NCI-H2029 (cell line): ENCODE data around the gene SOAT1.
"Not testable (repeated sequence)": the region's sequence is repeated elsewhere in the genome, so short reads cannot be mapped to it uniquely, and the experiment has no call there.

ENCODE experiments used
- DNase-seq: peaks from one replicate; lab custom pipeline; 2025; lab: John Stamatoyannopoulos, UW

The SOAT1 gene

GRCh38 chr1:179293340-179294327, at the start of gene SOAT1:
TSS of gene SOAT1 (plus strand) at chr1:179293797. CDS start at chr1:179302685, 8,888 bp downstream.
- peak; percentile 61 for DNase-seq

DNA sequence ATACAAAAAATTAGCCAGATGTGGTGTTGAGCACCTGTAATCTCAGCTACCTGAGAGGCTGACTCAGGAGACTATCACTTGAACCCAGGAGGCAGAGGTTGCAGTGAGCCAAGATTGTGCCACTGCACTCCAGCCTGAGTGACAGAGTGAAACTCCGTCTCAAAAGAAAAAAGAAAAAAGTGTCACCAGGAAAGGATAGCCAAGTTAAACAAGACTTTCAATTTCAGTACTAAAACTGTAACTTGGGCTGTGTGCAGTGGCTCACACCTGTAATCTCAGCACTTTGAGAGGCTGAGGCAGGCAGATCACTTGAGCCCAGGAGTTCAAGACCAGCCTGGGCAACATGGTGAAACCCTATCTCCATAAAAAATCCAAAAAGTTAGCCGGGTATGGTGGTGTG, 48.2 kb upstream of the SOAT1 start:
- DNase-seq, result not testable (repeated sequence)

DNA sequence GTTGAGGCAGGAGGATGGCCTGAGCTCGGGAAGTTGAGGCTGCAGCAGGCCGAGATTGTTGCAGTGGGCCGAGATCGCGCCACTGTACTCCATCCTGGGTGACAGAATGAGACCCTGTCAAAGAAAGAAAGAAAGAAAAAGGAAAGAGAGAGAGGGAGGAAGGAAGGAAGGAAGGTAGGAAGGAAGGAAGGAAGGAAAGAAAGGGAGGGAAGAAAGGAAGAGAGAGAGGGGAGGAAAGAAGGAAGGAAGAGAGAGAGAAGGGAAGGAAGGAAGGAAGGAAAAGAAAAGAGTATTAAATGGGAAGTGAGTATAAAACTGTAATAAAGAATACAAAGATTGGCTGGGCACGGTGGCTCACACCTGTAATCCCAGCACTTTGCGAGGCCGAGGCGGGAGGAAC, 45.7 kb upstream of the SOAT1 start:
- DNase-seq, result no peak

DNA sequence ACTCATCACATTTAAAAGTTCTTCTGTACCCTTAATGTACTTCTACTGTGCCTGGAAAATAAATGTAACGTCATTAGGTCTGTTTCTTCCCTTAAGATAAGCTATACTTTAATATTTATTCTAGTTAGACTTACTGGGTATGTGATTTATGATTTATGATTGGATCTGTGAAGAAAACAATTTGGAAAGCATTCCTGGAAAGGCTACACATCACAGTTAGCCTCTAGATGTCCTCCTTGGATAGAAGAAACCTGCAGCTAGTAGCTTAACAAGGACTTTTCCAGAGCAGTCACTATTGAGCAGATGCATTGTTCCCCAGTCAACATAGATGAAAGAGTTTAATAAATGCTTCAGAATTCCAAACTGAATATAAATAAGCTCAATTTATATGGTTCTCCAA, 41.9 kb upstream of the SOAT1 start:
- DNase-seq, result no peak

- DNase-seq, result no peak
These were observed 41.0 kb upstream of the SOAT1 start for GRCh38 chr1:179252606-179253005.

- DNase-seq, result no peak
These were observed 40.2 kb upstream of the SOAT1 start for GRCh38 chr1:179253286-179253972.

DNA sequence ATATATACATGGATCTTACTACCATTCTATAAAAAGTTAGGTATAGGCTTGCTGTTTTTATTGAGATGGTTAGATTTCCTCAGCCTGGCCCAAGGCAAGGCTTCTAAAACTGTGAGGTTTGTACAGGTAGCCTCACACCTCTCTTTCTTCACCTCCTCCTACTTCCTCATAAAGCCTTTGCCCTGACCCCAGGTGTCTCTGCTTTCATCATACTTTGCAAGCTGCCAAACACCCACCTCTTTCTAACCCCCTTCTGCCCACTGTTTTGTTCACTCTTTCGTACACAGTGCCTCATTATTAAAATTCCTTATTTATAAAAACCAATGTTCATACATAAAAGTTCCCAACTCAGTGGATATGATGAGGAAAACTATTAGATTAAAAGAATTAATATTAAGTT, 31.4 kb upstream of the SOAT1 start:
- no peak for DNase-seq

- no peak for DNase-seq
These were observed 30.5 kb upstream of the SOAT1 start for GRCh38 chr1:179263121-179263520.

DNA sequence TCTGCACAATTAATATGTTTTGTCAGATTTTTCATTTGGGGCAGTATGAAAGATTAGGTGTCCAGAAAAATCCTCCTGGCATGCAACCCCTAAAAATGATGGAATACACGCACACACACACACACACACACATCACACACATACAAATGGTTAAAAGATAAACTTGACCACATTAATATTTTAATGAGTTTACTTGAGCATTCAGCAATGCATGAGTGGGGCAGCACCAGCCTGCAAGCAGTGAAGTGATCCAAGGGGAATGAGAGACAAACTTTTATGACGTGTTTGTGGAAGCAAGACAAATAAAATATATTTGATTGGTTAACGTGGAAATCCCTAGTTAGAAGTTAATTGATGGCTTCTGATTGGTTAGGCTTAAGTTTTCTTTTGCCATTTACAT, 29.1 kb upstream of the SOAT1 start:
- no peak for DNase-seq

DNA sequence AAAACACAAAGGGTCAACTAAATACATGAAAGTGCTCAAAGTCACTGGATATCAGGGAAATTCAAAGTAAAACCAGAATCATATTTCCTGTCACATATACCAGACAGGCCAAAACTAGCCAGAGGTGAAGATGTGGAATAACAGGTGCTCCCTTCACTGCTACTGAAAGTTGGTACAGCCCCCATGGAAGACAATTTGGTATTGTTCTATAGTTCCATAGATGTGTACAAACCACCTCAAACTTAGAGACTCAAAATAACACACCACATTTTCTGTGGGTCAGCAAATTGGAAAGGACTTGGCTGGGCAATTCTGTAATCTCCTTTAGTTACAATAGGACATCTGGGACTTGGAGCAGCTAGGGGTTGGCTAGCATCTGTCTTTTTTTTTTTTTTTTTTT, 24.5 kb upstream of the SOAT1 start:
- no peak for DNase-seq

- not testable (repeated sequence) for DNase-seq
These were observed 19.2 kb upstream of the SOAT1 start for GRCh38 chr1:179274424-179274823.

GRCh38 chr1:179278920-179279319, 14.7 kb upstream of the SOAT1 start:
- no peak for DNase-seq

- no peak for DNase-seq
These were observed 9.6 kb upstream of the SOAT1 start for GRCh38 chr1:179283992-179284391.

GRCh38 chr1:179287946-179288345, 5.7 kb upstream of the SOAT1 start:
- no peak for DNase-seq

DNA sequence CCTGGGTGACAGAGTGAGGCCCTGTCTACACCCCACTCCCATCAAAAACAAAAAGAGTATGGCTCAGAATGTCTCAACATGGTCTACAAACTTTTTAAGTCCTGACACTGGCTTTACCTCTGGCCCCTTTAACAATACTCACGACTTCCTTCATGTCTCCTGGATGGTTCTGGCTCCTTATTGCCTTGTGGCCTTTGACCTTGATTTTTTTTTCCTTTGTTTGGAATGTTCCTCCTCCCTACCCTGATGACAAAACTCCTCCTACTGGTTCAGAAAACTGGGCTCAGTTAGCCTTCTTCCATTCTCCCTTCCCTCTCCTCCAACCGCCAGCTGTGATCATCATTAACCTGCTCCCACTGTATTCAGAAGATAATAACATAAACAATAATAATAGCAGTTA, 4.6 kb upstream of the SOAT1 start:
- DNase-seq, result no peak

DNA sequence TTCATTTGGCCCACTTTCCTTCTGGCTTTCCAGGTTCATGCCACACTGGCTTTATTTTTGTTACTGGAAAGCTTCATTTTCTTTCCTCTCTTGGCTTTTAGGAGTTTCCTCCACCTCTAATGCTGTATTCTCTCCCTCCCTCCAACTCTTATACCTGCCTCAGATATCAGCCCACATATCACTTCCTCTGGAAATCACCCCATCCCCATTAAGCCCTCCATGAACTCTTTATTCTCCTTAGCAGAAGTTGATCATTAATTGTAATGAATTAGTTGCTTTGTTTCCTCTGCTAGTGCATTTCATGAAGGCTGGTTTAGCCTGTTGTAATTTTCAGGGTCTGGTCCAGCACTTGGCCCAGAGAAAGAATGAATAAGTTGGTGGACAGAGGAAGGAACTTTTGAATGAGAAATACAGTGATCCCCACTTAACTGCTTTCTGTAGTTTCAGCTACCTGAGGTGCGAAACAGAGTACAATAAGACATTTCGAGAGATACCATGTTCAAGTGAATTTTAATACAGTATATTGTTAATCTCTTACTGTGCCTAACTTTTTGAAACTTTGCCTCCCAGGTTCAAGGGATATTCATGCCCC, 1.7 kb downstream of the SOAT1 start:
- DNase-seq, result no peak

GRCh38 chr1:179296356-179297104, 2.9 kb downstream of the SOAT1 start:
- no peak for DNase-seq

DNA sequence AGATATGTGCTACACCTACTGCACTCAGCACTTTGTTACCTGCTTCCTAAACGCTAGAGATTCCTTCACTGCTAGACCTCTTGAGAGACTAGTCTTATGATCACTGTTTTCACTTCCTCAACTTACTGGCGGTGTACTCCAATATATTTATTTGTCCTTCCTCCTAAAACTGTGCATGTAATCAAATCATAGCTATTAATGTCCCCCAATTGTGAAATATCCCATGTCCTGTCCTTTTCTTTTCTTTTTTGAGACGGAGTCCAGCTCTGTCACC, 3.4 kb downstream of the SOAT1 start:
- no peak for DNase-seq

- no peak for DNase-seq
These were observed 5.4 kb downstream of the SOAT1 start for GRCh38 chr1:179298952-179299351.

GRCh38 chr1:179300112-179300511, 6.5 kb downstream of the SOAT1 start:
- no peak for DNase-seq

- DNase-seq, result no peak
These were observed 8.5 kb downstream of the SOAT1 start for GRCh38 chr1:179302070-179302469.

DNA sequence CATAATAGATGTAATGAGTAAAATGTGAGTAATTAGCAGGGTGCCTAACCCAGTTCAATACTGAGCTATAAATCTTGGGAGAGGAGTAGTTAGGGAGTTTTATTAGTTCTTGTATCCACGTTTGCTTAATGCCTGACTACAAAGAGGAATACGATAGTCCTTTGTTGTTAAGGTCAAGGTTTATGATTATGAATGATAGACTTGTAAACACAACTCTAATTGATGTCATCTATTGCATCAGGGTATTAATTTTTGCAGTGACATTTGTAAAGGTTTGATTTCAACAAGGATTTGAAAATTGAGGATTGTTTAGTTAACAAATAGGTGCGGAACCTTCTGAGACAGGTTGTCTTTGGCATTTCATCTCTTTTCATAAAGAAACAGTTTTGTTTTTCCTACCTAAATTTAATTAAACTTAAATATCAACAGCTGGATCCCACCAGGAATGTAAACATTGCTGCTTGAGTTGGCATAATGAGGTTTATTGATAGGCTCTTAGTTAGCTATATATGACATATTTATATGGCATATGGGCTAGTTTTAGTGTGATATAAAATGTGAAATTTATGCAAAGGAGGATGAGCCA, 9.7 kb downstream of the SOAT1 start:
- DNase-seq, result no peak
